Measurements from ENCODE around the gene TSPAN31.

TSPAN31 gene

GRCh38 chr12:57797933-57798332 lies 53.1 kb downstream of the TSPAN31 start:
- DNase-seq: no peak
